HL-60/S4 treated with phorbol 12-myristate 13-acetate at 8.2 ng/mL for 4 days and 3 days (cell line): ENCODE measurements around the gene NFIX.

ENCODE experiments used
- in situ Hi-C: fragments of 300-500 bp; cut with MboI; formaldehyde crosslinking; loops from 2 replicates; pipeline ENCODE4 v1.15.0; 2022; ENCODE audit warnings: low sequenced_read_pairs

The NFIX gene

GRCh38 chr19:13099073-13099999 is 104.1 kb downstream of the NFIX start:
- in situ Hi-C loops, result no loop called here

- in situ Hi-C loops, result no loop called here
Observed at GRCh38 chr19:13100031-13100588, 104.8 kb downstream of the NFIX start.

- in situ Hi-C loops, result no loop called here
Observed at GRCh38 chr19:13100841-13101589, 105.7 kb downstream of the NFIX start.

GRCh38 chr19:13101590-13102415 is 106.5 kb downstream of the NFIX start:
- in situ Hi-C loops, result no loop called here

- in situ Hi-C loops, result no loop called here
Observed at GRCh38 chr19:13102416-13102665, 107.1 kb downstream of the NFIX start.

- in situ Hi-C loops, result no loop called here
Observed at GRCh38 chr19:13102666-13103580, 107.6 kb downstream of the NFIX start, which contains the start of gene LYL1. Gene LYL1, minus strand, starts transcription at chr19:13102858. Its CDS starts 1,687 bp downstream, at chr19:13101171.

- in situ Hi-C loops, result no loop called here
Observed at GRCh38 chr19:13103581-13104359, 108.5 kb downstream of the NFIX start.

- in situ Hi-C loops, result no loop called here
Observed at GRCh38 chr19:13104360-13104847, 109.1 kb downstream of the NFIX start.

- in situ Hi-C loops, result no loop called here
Observed at GRCh38 chr19:13104848-13105711, 109.8 kb downstream of the NFIX start.

- in situ Hi-C loops, result no loop called here
Observed at GRCh38 chr19:13109361-13110098, 114.3 kb downstream of the NFIX start.

- in situ Hi-C loops, result no loop called here
Observed at GRCh38 chr19:13110099-13110610, 114.9 kb downstream of the NFIX start.

GRCh38 chr19:13112555-13112954 is 117.3 kb downstream of the NFIX start:
- in situ Hi-C loops, result no loop called here

GRCh38 chr19:13115936-13116281 is 120.6 kb downstream of the NFIX start:
- in situ Hi-C loops, result no loop called here

GRCh38 chr19:13116282-13117175 is 121.3 kb downstream of the NFIX start, which contains the start of gene TRMT1:
Gene TRMT1, minus strand, starts transcription at chr19:13116740. Its CDS starts 341 bp downstream, at chr19:13116399.
- in situ Hi-C loops, result no loop called here

- in situ Hi-C loops, result no loop called here
Observed at GRCh38 chr19:13117176-13117771, 122.0 kb downstream of the NFIX start.
